A673 (cell line): Measurements from ENCODE around the gene CYB5A. TPM values are rescaled to one million over a fixed set of nuclear protein-coding genes. Genes with fewer than 3 reads are reported as not detected.

Experiments
- BruUV-seq: library from RNA; stranded (reverse); fragments of 400-500 nt; replicated peaks from 2 replicates; lab custom pipeline; 2021; lab: Mats Ljungman, UMichigan
- CTCF ChIA-PET: fragments of 300-600 bp; sonication (Branson Sonifier 250); formaldehyde crosslinking; loops from one replicate; lab custom pipeline; 2022; ENCODE audit warnings: antibody characterized with exemption; lab: Charles Lee
- POLR2A ChIA-PET: fragments of 300-600 bp; sonication (Branson Sonifier 250); formaldehyde crosslinking; loops from one replicate; lab custom pipeline; 2022; ENCODE audit warnings: antibody characterized with exemption; ENCODE audit not compliant: low non-redundant PET; lab: Charles Lee
- DNase-seq: peaks from one replicate; pipeline ENCODE4 v3.0.0-alpha.2; 2015; ENCODE audit warnings: low spot score
- H3K27ac ChIP-seq: fragments of 200-600 bp; sonication (generic); 2 replicates; pipeline ENCODE4 v1.5.1; 2016; ENCODE audit warnings: mixed run types, low read depth, mild to moderate bottlenecking, mixed read lengths, antibody characterized with exemption, low read length; ENCODE audit not compliant: poor library complexity, severe bottlenecking
- H3K27me3 ChIP-seq: fragments of 200-600 bp; sonication (generic); replicated peaks from 2 replicates; pipeline ENCODE4 v1.6.1; 2017; ENCODE audit warnings: mixed run types, low read depth, mild to moderate bottlenecking, mixed read lengths, antibody characterized with exemption, low read length; ENCODE audit not compliant: insufficient read depth, poor library complexity
- H3K36me3 ChIP-seq: fragments of 200-600 bp; sonication (generic); 2 replicates; pipeline ENCODE4 v1.6.1; 2016; ENCODE audit warnings: mixed run types, mild to moderate bottlenecking, mixed read lengths, antibody characterized with exemption, low read length; ENCODE audit not compliant: insufficient read depth, poor library complexity, severe bottlenecking
- H3K4me1 ChIP-seq: fragments of 200-600 bp; sonication (generic); 2 replicates; pipeline ENCODE4 v1.6.1; 2017; ENCODE audit warnings: mixed run types, mild to moderate bottlenecking, mixed read lengths, antibody characterized with exemption, low read length; ENCODE audit not compliant: insufficient read depth, poor library complexity, severe bottlenecking
- H3K4me3 ChIP-seq: fragments of 200-600 bp; sonication (generic); 2 replicates; pipeline ENCODE4 v1.5.1; 2016; ENCODE audit warnings: low read depth, mixed run types, mild to moderate bottlenecking, mixed read lengths, low read length; ENCODE audit not compliant: poor library complexity, severe bottlenecking
- H3K9me3 ChIP-seq: fragments of 200-600 bp; sonication (generic); 2 replicates; pipeline ENCODE4 v1.6.1; 2016; ENCODE audit warnings: mixed run types, low read depth, mild to moderate bottlenecking, mixed read lengths, antibody characterized with exemption, low read length; ENCODE audit not compliant: poor library complexity, severe bottlenecking
- EZH2 ChIP-seq: fragments of 200-600 bp; sonication (generic); IDR thresholded peaks from 2 replicates; pipeline ENCODE4 v1.6.1; 2017; ENCODE audit warnings: borderline replicate concordance, low read depth, mild to moderate bottlenecking, mixed read lengths, antibody characterized with exemption, low read length; ENCODE audit not compliant: poor library complexity, severe bottlenecking
- intact Hi-C: fragments of 100-400 bp; cut with micrococcal nuclease; formaldehyde crosslinking; loops from one replicate; pipeline ENCODE4 v1.10.0; 2022; ENCODE audit not compliant: unreplicated experiment
- total RNA-seq: library from RNA; stranded (reverse); gene quantifications from 2 replicates; pipeline ENCODE4 v1.2.3, GENCODE V29; 2021
- TF ChIP-seq, protein P1 (sequence below): fragments of 300-800, 200-600 bp; sonication (generic); conservative IDR thresholded peaks from 2 replicates; pipeline ENCODE4 v1.5.1; 2017; ENCODE audit warnings: low read depth, mild to moderate bottlenecking, antibody characterized with exemption, low read length, moderate library complexity, mixed read lengths

Gene CYB5A
- total RNA-seq, 1 experiment from 2014 or later = 38.7 TPM

DNA sequence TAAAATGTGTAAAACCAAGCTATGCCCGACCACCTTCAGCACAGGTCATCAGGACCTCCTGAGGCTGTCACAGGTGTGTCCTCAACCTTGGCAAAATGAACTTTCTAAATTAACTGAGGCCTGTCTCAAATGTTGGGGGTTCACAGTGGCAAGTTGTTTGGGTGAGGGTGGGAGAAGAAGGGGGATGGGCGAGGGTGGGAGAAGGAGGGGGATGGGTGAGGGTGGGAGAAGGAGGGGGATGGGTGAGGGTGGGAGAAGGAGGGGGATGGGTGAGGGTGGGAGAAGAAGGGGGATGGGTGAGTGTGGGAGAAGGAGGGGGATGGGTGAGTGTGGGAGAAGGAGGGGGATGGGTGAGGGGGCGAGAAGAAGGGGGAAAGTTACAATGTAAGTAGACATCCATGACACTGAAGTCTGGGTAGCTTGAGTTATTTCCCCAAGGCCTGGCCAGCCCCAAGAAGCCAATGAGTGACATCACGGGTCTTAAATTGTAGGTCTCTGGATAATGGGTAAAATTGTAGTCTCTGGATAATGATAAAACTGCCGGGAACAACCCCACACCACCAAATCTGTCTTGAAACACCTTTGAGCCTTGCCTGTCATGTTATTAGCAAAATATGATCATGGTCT is 87.1 kb downstream of the CYB5A start:
- H3K9me3 ChIP-seq = no peaks in the 10 kb centered on the region
- ChIA-PET CTCF (no interaction called here), POLR2A (no interaction called here)
- intact Hi-C loops = no loop called here
- no peaks in the 10 kb centered on the region for H3K27me3 ChIP-seq
- no peaks in the 10 kb centered on the region for H3K4me1 ChIP-seq
- DNase-seq = no peak
- no peak overlapping the region for H3K4me3 ChIP-seq
- TF ChIP-seq EZH2 = no peak
- TF ChIP-seq, protein P1, sequence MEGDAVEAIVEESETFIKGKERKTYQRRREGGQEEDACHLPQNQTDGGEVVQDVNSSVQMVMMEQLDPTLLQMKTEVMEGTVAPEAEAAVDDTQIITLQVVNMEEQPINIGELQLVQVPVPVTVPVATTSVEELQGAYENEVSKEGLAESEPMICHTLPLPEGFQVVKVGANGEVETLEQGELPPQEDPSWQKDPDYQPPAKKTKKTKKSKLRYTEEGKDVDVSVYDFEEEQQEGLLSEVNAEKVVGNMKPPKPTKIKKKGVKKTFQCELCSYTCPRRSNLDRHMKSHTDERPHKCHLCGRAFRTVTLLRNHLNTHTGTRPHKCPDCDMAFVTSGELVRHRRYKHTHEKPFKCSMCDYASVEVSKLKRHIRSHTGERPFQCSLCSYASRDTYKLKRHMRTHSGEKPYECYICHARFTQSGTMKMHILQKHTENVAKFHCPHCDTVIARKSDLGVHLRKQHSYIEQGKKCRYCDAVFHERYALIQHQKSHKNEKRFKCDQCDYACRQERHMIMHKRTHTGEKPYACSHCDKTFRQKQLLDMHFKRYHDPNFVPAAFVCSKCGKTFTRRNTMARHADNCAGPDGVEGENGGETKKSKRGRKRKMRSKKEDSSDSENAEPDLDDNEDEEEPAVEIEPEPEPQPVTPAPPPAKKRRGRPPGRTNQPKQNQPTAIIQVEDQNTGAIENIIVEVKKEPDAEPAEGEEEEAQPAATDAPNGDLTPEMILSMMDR = no peak
- H3K27ac ChIP-seq = no peak overlapping the region
- no peaks in the 10 kb centered on the region for H3K36me3 ChIP-seq
- BruUV-seq = no TSS peak

DNA sequence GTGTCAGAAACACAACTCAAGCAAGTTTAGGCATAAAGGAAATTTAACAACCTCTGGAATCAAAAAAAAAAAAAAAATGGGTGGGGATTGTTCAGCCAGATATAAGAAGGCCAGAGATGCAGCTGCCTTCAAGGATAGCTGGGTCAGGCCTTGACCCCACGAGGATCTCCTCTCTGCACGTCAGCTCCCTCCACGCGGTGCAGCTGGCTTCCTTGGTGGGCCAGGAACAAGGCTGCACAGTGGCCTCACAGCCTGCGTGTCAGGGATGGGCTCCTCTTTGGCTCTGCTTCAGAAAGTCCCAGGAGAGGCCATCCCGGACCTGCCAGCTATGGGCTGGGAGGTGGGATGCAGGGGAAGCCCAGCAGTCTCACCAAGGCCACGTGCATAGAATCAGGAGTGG is 88.0 kb downstream of the CYB5A start:
- H3K36me3 ChIP-seq = no peaks in the 10 kb centered on the region
- BruUV-seq = no TSS peak
- H3K4me1 ChIP-seq = no peaks in the 10 kb centered on the region
- CTCF ChIA-PET = interaction anchor here (0.6 kb wide), 1 partner anchor 348 kb away, joined by 3 read pairs; no protein-coding TSS in a partner anchor
- no peak for DNase-seq
- H3K27ac ChIP-seq = no peak overlapping the region
- intact Hi-C loops = no loop called here
- H3K4me3 ChIP-seq = no peak overlapping the region
- POLR2A ChIA-PET = no interaction called here
- no peaks in the 10 kb centered on the region for H3K27me3 ChIP-seq
- H3K9me3 ChIP-seq = no peaks in the 10 kb centered on the region
- no peak for TF ChIP-seq EZH2
- TF ChIP-seq, protein P1 = no peak

Other genes starting within 250 kb of the CYB5A start
- gene FBXO15, start 144.1 kb downstream of the CYB5A start, total RNA-seq = 2.4 and 2.5 TPM in 2 replicates
- gene TIMM21, start 143.4 kb downstream of the CYB5A start, total RNA-seq = 70.5 and 85.1 TPM in 2 replicates
- gene C18orf63, start 23.9 kb upstream of the CYB5A start, total RNA-seq = not detected in 2 replicates
- gene DIPK1C, start 165.3 kb upstream of the CYB5A start, total RNA-seq = not detected in 2 replicates
- gene CNDP2, start 204.4 kb upstream of the CYB5A start, total RNA-seq = 75.3 and 89.4 TPM in 2 replicates
- not detected in 2 replicates for gene CNDP1, start 242.5 kb upstream of the CYB5A start, total RNA-seq